ENCODE results near the gene ADARB2. TPM values are rescaled to one million over a fixed set of nuclear protein-coding genes. Genes with fewer than 3 reads are reported as not detected.

ADARB2 gene
- total and polyA plus RNA-seq, 10 of the 15 experiments (the other 5 are each of a cell fraction or from before 2014, with no cell fraction given) = 0.02 to 4.1 (median 0.76) TPM

DNA sequence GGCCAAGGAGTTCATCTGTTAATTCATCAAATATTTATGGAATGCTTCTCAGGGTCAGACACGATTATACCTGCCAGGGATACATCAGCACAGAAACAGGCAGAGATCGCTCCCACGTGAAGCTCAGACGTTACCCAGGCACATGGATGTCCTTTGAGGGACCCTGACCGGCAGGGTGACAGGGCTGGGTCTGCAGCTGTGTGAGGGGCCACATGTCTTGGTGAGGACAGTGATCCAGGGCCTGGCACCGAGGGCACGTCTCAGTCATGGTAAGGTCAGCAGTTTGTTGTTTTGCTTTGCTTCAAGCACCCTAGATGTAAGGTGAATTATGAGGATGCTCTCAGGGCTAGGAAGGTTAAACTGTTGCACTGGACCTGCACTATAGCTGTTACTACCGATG is 453.2 kb downstream of the ADARB2 start:
- Histone ChIP-seq H3K9ac (ENCODE audit: control insufficient read depth, insufficient read depth, low read length) (no peak overlapping the region), H3K27ac (ENCODE audit: control insufficient read depth, insufficient read depth) (no peak overlapping the region), H3K4me1 (ENCODE audit: control insufficient read depth, insufficient read depth, low read length) (no peaks in the 10 kb centered on the region), H3K27me3 (replicated peaks in 1 of 2; ENCODE audit: control insufficient read depth in 2 of 2, insufficient read depth in 2 of 2, low read length in 1 of 2) (no peaks in the 10 kb centered on the region; a peak in 1 of 4 replicates), H3K36me3 (ENCODE audit: control insufficient read depth in 2 of 2, insufficient read depth in 2 of 2, low read length in 1 of 2) (no peaks in the 10 kb centered on the region), H3K4me2 (ENCODE audit: control insufficient read depth, insufficient read depth) (no peak overlapping the region), H3K4me3 (no peak overlapping the region), H4K20me1 (ENCODE audit: control insufficient read depth, insufficient read depth) (no peaks in the 10 kb centered on the region), H2AFZ (ENCODE audit: control insufficient read depth, low read depth, low read length) (no peak overlapping the region), H3K79me2 (ENCODE audit: control insufficient read depth, insufficient read depth, low read length) (no peaks in the 10 kb centered on the region), H3K9me3 (replicated peaks; ENCODE audit: control insufficient read depth, insufficient read depth, low read length) (no peaks in the 10 kb centered on the region)
- ATAC-seq (no peak), FAIRE-seq (no peak), DNase-seq (ENCODE audit: low read depth, low spot score) (no peak)
- ChIA-PET SMC1A (ENCODE audit: uncharacterized antibody, unreplicated experiment) (no interaction called here), POLR2A (no interaction called here), RAD21 (ENCODE audit: unreplicated experiment) (no interaction called here), CTCF (no interaction called here)
- in situ Hi-C loops (cut with MboI) = no loop called here
- BruUV-seq (replicated peaks) = no TSS peak
- no peak for TF ChIP-seq CBFB (IDR thresholded peaks at IDR 0.05; ENCODE audit: low read depth)
- no peak for TF ChIP-seq CEBPB (IDR thresholded peaks at IDR 0.05; ENCODE audit: borderline replicate concordance in 1 of 2, low read depth in 2 of 2, low read length in 2 of 2)
- TF ChIP-seq YBX1 (IDR thresholded peaks at IDR 0.05) = no peak
- TF ChIP-seq SUZ12 (IDR thresholded peaks at IDR 0.05; ENCODE audit: unreplicated experiment) = no peak
- no peak for TF ChIP-seq NR2F1 (conservative IDR thresholded peaks at IDR 0.05)
- no peak for TF ChIP-seq HDGF (IDR thresholded peaks at IDR 0.05)
- no peak for TF ChIP-seq TCF7 (IDR thresholded peaks at IDR 0.05; ENCODE audit: borderline replicate concordance)
- TF ChIP-seq CBX3 (IDR thresholded peaks at IDR 0.05; ENCODE audit: borderline replicate concordance, low read depth) = no peak
- TF ChIP-seq SREBF1 (IDR thresholded peaks at IDR 0.05; ENCODE audit: low read length) = no peak
- no peak for TF ChIP-seq CHD1 (IDR thresholded peaks at IDR 0.05; ENCODE audit: low read depth, low read length)
- no peak for TF ChIP-seq MEF2A (IDR thresholded peaks at IDR 0.05; ENCODE audit: insufficient read depth, low read depth, low read length)
- TF ChIP-seq BHLHE40 (IDR thresholded peaks at IDR 0.05; ENCODE audit: borderline replicate concordance in 1 of 2, low read depth in 2 of 2, low read length in 1 of 2) = no peak
- 30% methylated on average over 8 of the region's 8 CpGs for WGBS (ENCODE audit: insufficient coverage, insufficient replicate concordance, low lambda C conversion rate, missing lambda C conversion rate)
- intact Hi-C loops (cut with micrococcal nuclease; ENCODE audit: unreplicated experiment) = no loop called here

Measured in GM12878 (cell line).